Measurements from ENCODE around the gene STARD8. TPM values are rescaled to one million over a fixed set of nuclear protein-coding genes. Genes with fewer than 3 reads are reported as not detected.

The STARD8 gene
- total RNA-seq, 1 experiment from 2014 or later = 0.91 TPM

GRCh38 chrX:68703369-68703768 lies 55.9 kb downstream of the STARD8 start:
- BruUV-seq (replicated peaks) = no TSS peak
- no peaks in the 10 kb centered on the region for H3K9me2 ChIP-seq (replicated peaks; ENCODE audit: low read length)
- no peaks in the 10 kb centered on the region for H3K4me1 ChIP-seq (ENCODE audit: insufficient read depth, low read length)
- DNase-seq = no peak
- ATAC-seq = no peak
- H3K9ac ChIP-seq (ENCODE audit: low read length) = no peak overlapping the region
- H3K9me3 ChIP-seq (ENCODE audit: low read length) = no peaks in the 10 kb centered on the region
- H2AFZ ChIP-seq (ENCODE audit: low read length) = no peak overlapping the region
- ChIA-PET CTCF (no interaction called here), POLR2A (ENCODE audit: unreplicated experiment) (no interaction called here)
- H3K4me2 ChIP-seq (ENCODE audit: low read length) = no peak overlapping the region
- H3F3A ChIP-seq (ENCODE audit: low read length, unreplicated experiment) = no peaks in the 10 kb centered on the region
- no peak overlapping the region for H3K4me3 ChIP-seq (ENCODE audit: low read length)
- intact Hi-C loops (cut with micrococcal nuclease) = no loop called here
- H4K20me1 ChIP-seq (ENCODE audit: low read length) = no peaks in the 10 kb centered on the region
- H3K79me2 ChIP-seq (ENCODE audit: low read length) = no peaks in the 10 kb centered on the region
- no peak overlapping the region for H3K27ac ChIP-seq (ENCODE audit: low read length)
- H3K27me3 ChIP-seq (ENCODE audit: low read length) = no peaks in the 10 kb centered on the region
- no peaks in the 10 kb centered on the region for H3K36me3 ChIP-seq (ENCODE audit: low read depth, low read length)
- TF ChIP-seq CTCF (conservative IDR thresholded peaks at IDR 0.05; ENCODE audit: low read depth, low read length) (no peak), EZH2 (IDR thresholded peaks at IDR 0.05; ENCODE audit: low read length, unreplicated experiment) (no peak), EZH2phosphoT487 (IDR thresholded peaks at IDR 0.05; ENCODE audit: borderline replicate concordance, low read length) (no peak)

GRCh38 chrX:68703846-68704245 lies 56.4 kb downstream of the STARD8 start:
- no peaks in the 10 kb centered on the region for H3K79me2 ChIP-seq (ENCODE audit: low read length)
- H3K9ac ChIP-seq (ENCODE audit: low read length) = no peak overlapping the region
- no peaks in the 10 kb centered on the region for H3K4me1 ChIP-seq (ENCODE audit: insufficient read depth, low read length)
- ATAC-seq (no peak), DNase-seq (no peak)
- H3K9me3 ChIP-seq (ENCODE audit: low read length) = no peaks in the 10 kb centered on the region
- no peak overlapping the region for H2AFZ ChIP-seq (ENCODE audit: low read length)
- H4K20me1 ChIP-seq (ENCODE audit: low read length) = no peaks in the 10 kb centered on the region
- H3K27ac ChIP-seq (ENCODE audit: low read length) = no peak overlapping the region
- no peaks in the 10 kb centered on the region for H3K9me2 ChIP-seq (replicated peaks; ENCODE audit: low read length)
- H3K27me3 ChIP-seq (ENCODE audit: low read length) = no peaks in the 10 kb centered on the region
- intact Hi-C loops (cut with micrococcal nuclease) = no loop called here
- no TSS peak for BruUV-seq (replicated peaks)
- ChIA-PET POLR2A (ENCODE audit: unreplicated experiment) (no interaction called here), CTCF (no interaction called here)
- no peak overlapping the region for H3K4me3 ChIP-seq (ENCODE audit: low read length)
- H3F3A ChIP-seq (ENCODE audit: low read length, unreplicated experiment) = no peaks in the 10 kb centered on the region
- H3K36me3 ChIP-seq (ENCODE audit: low read depth, low read length) = no peaks in the 10 kb centered on the region
- no peak overlapping the region for H3K4me2 ChIP-seq (ENCODE audit: low read length)
- TF ChIP-seq EZH2 (IDR thresholded peaks at IDR 0.05; ENCODE audit: low read length, unreplicated experiment) (no peak), EZH2phosphoT487 (IDR thresholded peaks at IDR 0.05; ENCODE audit: borderline replicate concordance, low read length) (no peak), CTCF (conservative IDR thresholded peaks at IDR 0.05; ENCODE audit: low read depth, low read length) (no peak)

GRCh38 chrX:68705986-68706385 lies 58.5 kb downstream of the STARD8 start:
- H2AFZ ChIP-seq (ENCODE audit: low read length) = no peak overlapping the region
- intact Hi-C loops (cut with micrococcal nuclease) = no loop called here
- ChIA-PET POLR2A (ENCODE audit: unreplicated experiment) (no interaction called here), CTCF (no interaction called here)
- no peaks in the 10 kb centered on the region for H3K36me3 ChIP-seq (ENCODE audit: low read depth, low read length)
- H3K9ac ChIP-seq (ENCODE audit: low read length) = no peak overlapping the region
- no peak overlapping the region for H3K27ac ChIP-seq (ENCODE audit: low read length)
- BruUV-seq (replicated peaks) = no TSS peak
- H3F3A ChIP-seq (ENCODE audit: low read length, unreplicated experiment) = no peaks in the 10 kb centered on the region
- TF ChIP-seq EZH2 (IDR thresholded peaks at IDR 0.05; ENCODE audit: low read length, unreplicated experiment) (no peak), EZH2phosphoT487 (IDR thresholded peaks at IDR 0.05; ENCODE audit: borderline replicate concordance, low read length) (no peak), CTCF (conservative IDR thresholded peaks at IDR 0.05; ENCODE audit: low read depth, low read length) (no peak)
- no peaks in the 10 kb centered on the region for H4K20me1 ChIP-seq (ENCODE audit: low read length)
- H3K27me3 ChIP-seq (ENCODE audit: low read length) = no peaks in the 10 kb centered on the region
- DNase-seq (no peak), ATAC-seq (no peak)
- no peaks in the 10 kb centered on the region for H3K9me2 ChIP-seq (replicated peaks; ENCODE audit: low read length)
- H3K4me1 ChIP-seq (ENCODE audit: insufficient read depth, low read length) = no peaks in the 10 kb centered on the region
- no peak overlapping the region for H3K4me2 ChIP-seq (ENCODE audit: low read length)
- no peaks in the 10 kb centered on the region for H3K79me2 ChIP-seq (ENCODE audit: low read length)
- H3K4me3 ChIP-seq (ENCODE audit: low read length) = no peak overlapping the region
- no peaks in the 10 kb centered on the region for H3K9me3 ChIP-seq (ENCODE audit: low read length)

Data from PC-3 (cell line).